ENCODE data around the gene SPHK1. TPM values are rescaled to one million over a fixed set of nuclear protein-coding genes. Genes with fewer than 3 reads are reported as not detected.

The SPHK1 gene, protein sequence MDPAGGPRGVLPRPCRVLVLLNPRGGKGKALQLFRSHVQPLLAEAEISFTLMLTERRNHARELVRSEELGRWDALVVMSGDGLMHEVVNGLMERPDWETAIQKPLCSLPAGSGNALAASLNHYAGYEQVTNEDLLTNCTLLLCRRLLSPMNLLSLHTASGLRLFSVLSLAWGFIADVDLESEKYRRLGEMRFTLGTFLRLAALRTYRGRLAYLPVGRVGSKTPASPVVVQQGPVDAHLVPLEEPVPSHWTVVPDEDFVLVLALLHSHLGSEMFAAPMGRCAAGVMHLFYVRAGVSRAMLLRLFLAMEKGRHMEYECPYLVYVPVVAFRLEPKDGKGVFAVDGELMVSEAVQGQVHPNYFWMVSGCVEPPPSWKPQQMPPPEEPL
- 263 and 383 TPM in 2 replicates for total RNA-seq

GRCh38 chr17:76384222-76384986, at the start of gene SPHK1:
Gene SPHK1 (plus strand): TSS chr17:76384609. CDS start chr17:76385645, 1,036 bp downstream.

DNA sequence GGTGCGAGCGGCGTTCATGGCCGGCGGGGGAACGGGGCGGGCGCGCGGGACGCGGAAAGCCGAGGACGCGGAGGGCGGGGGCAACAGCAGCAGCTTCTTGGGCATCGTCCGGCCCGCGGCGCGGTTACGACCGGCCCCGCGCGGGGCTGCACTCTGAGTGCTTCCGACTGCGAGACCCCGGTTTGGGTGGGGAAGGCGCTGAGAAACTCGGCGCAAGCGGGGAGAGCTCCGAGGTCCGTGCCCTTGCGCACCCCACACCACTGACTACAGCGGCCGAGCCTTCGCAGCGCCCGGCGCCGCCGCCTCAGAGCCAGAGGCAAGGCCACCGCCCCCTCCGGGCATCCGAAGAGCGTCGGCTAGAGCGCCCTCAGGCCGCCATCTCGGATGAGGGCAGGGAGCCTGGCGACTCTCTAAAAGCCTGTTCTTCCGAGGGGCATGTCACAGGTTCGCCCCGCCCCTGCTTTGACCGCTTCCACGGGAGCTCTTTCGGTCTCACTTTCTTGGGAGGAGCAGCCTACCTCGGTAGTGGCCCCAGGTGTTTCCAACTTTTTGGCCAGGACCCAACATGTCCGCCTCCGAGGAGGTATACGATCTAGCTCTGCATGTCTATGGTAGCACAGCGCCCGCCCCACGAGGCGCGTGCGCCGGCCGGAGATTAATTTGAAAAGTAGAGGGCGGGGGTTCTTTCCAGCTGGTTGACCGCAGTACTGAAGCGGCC, 30.7 kb upstream of the SPHK1 start, which contains the start of gene PRPSAP1:
Gene PRPSAP1, minus strand, starts transcription at position 318 of the 718 bp plus-strand sequence. Its CDS starts 213 bp downstream, at position 105.

Other genes starting within 250 kb of the SPHK1 start
- under 0.01 TPM in 1 of 2 replicates, not detected in the other for gene FOXJ1, start 243.4 kb upstream of the SPHK1 start, total RNA-seq
- 0.34 and 0.43 TPM in 2 replicates for gene RNF157, start 144.1 kb upstream of the SPHK1 start, total RNA-seq
- gene UBALD2, start 119.3 kb upstream of the SPHK1 start, total RNA-seq: 6.4 and 7.9 TPM in 2 replicates
- gene QRICH2, start 76.3 kb upstream of the SPHK1 start, total RNA-seq: 8.7 and 11.9 TPM in 2 replicates
- gene PRPSAP1, start 30.7 kb upstream of the SPHK1 start, total RNA-seq: 98.3 and 149 TPM in 2 replicates
- gene UBE2O, start 68.5 kb downstream of the SPHK1 start, total RNA-seq: 11.7 and 16.2 TPM in 2 replicates
- 0.09 TPM in 1 of 2 replicates, not detected in the other for gene AANAT, start 83.0 kb downstream of the SPHK1 start, total RNA-seq
- 7.9 and 9.4 TPM in 2 replicates for gene RHBDF2, start 116.8 kb downstream of the SPHK1 start, total RNA-seq
- gene CYGB, start 153.1 kb downstream of the SPHK1 start, total RNA-seq: 0.95 and 3.3 TPM in 2 replicates
- 0.17 and 0.54 TPM in 2 replicates for gene PRCD, start 155.4 kb downstream of the SPHK1 start, total RNA-seq
- gene ST6GALNAC2, start 201.3 kb downstream of the SPHK1 start, total RNA-seq: 0.11 and 0.17 TPM in 2 replicates

All from dermis lymphatic vessel endothelial cell (primary cell).